ENCODE measurements around the gene LDB2.

LDB2 gene

GRCh38 chr4:16484711-16485110 is 413.7 kb downstream of the LDB2 start:
- DNase-seq (ENCODE audit: low read depth in 2 of 2), result no peak

DNA sequence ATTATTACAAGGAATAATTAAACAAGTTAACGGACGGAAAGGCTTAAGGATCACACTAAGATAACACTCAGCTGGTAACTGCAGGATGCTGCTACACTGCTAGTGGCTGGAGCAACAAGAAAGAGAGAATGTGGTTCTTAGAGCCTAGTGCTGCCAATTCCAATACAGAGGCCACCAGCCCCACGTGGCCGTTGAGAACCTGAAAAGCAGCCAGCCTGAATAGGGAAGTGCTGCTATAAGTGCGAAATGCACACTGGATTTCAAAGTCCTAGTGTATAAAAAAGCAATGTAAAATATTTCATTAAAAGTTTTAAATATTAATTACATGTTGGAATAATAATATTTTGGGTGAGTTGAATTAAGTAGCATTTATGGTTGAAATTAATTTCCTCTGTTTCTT is 414.9 kb downstream of the LDB2 start:
- no peak for DNase-seq (ENCODE audit: low read depth in 2 of 2)

GRCh38 chr4:16480011-16480410 is 418.4 kb downstream of the LDB2 start:
- DNase-seq (ENCODE audit: low read depth in 2 of 2), result no peak

- no peak for DNase-seq (ENCODE audit: low read depth in 2 of 2)
These were observed 425.9 kb downstream of the LDB2 start for GRCh38 chr4:16472537-16472936.

- DNase-seq (ENCODE audit: low read depth in 2 of 2), result no peak
These were observed 431.4 kb downstream of the LDB2 start for GRCh38 chr4:16467061-16467460.

DNA sequence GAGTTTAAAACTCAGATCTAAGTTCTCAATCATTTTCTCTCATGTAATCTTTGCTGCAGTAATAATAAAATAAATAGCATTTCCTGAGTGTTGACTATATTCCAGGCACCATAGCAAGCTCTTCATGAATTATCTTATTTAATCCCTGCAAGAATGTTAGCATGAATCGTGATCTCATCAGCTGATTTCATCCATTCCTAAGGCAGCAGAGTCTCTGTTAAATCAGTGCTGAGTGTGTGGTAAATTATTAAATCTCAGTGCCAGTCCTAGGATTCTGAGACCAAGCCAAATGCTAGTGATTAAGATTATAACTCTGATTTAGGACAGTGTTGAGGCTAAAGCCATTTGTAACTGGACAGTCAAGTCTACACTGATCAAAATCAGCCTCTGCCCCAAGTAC is 431.9 kb downstream of the LDB2 start:
- no peak for DNase-seq (ENCODE audit: low read depth in 2 of 2)

GRCh38 chr4:16464651-16465050 is 433.8 kb downstream of the LDB2 start:
- DNase-seq (ENCODE audit: low read depth in 2 of 2), result no peak

DNA sequence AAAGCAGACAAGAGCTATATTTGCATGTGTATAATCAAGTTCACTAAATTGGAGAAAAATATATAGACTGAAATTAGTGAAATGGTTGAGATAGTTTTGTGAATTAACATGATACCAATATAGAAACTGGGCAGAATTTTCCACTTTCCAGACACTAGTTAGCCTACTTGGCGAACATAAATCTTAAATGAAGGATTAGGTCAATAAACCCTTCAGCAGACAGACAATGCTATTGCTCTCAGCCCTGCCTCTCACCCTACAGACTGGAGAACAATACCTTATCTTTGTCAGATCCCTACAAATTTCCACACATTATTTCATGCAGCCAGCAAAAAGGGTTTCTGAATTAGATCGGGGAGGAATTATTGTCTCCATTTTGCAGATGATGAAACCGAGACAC is 435.8 kb downstream of the LDB2 start:
- DNase-seq (ENCODE audit: low read depth in 2 of 2), result no peak

DNA sequence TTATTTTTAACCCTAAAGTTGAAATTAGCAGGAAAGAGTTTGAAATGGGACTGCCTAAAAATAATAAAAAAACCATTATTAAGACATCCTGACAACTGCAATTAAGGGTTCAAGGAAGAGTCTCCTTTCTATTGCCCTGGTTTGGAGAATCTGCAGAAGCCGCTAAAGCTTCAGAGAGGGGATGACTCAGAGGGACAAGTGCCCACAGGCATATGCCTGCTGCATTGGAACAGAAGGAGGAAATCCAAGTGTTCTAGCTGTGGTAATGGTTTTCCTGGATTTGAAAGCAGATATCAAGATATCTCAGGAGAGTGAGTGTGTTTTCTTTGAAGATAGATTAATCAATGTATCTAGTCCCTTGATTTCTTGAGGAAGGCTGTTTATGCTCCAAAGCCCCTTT is 437.1 kb downstream of the LDB2 start:
- DNase-seq (ENCODE audit: low read depth in 2 of 2), result no peak

- no peak for DNase-seq (ENCODE audit: low read depth in 2 of 2)
These were observed 440.5 kb downstream of the LDB2 start for GRCh38 chr4:16457944-16458343.
